SW 1271 (cell line): ENCODE measurements around the gene HERC3.

Source experiments
- DNase-seq, 2 experiments: peaks; one replicate each; lab custom pipeline; 2025; lab: John Stamatoyannopoulos, UW

HERC3 gene

DNA sequence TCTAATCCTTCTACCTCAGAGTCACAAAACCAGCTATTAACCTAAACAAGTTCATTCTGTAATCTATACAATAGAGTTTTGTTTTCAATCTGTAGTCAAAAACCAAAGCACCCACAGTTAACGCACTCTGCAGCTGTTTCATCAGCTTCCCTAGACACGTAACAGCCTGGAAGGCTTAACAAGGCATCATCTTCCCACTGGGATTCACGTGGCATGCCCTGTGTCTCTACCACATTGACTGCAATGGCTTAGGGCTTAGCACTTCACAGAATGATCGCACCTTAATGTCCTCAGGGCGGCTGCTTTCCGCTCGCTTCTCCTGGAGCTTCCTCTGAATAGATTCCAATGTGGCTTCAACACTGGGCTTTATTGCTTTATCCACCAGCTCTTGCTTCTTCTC is 155.1 kb downstream of the HERC3 start:
- DNase-seq: no peak

- DNase-seq: no peak
Observed at GRCh38 chr4:88750369-88750768, 158.1 kb downstream of the HERC3 start.

DNA sequence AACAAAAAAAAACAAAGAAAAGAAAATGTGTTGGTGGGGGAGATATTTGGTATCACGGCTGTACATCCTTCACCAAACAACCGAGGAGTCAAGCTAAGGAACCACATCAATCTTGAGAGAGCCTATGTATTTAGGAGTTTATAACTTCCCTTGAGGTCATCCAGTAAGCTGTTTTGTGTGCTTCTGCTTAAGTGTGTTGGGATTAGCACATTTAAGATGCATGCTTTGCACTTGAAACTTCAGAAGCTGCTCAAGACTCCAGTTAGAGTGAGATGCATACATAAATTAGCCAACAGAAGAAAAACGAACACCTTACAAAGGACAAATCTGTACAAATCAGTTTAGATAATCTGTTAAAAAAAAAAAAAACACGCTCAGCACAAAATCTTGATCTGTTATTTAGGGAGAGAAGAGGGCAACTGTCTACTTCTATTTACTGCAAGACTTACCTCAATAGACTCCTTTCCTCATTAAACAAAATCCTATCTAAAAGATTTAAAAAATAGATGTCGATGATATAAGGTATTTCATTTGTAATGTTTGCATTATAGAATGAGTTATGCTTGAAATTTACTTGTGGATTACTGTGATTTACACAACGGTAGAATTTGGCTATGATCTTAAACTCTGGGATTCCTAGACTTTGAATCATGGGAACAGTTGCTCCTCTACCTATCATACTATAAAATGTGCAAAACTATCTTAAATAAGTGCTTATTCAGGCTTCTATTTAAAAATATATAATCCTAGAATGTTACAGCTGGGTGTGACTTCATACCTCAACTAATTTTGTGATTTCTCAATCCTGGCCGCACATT is 159.2 kb downstream of the HERC3 start:
- no peak for DNase-seq

GRCh38 chr4:88752076-88752463 is 159.8 kb downstream of the HERC3 start:
- DNase-seq: no peak

DNA sequence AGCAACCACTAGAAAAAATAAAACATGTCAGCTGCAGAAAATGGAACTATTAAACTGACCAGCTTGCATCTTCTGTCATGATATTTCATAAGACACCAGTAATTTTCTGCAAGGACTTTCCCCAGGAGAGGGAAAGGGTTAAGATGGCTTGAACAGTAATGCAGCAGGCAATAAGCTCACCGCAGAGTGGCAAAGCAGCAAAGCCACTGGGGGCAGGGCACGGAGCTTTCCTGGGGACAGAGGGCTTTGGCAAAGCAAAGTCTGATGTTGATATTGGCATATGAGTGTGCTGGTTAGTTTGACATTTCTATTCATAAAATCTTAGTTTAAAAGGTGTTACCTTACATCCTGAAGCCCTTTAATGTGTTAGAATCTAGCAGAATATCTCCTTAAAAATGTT is 160.5 kb downstream of the HERC3 start:
- no peak for DNase-seq

- no peak for DNase-seq
Observed at GRCh38 chr4:88753658-88754571, 161.6 kb downstream of the HERC3 start.

- DNase-seq: no peak
Observed at GRCh38 chr4:88754796-88755195, 162.5 kb downstream of the HERC3 start.

DNA sequence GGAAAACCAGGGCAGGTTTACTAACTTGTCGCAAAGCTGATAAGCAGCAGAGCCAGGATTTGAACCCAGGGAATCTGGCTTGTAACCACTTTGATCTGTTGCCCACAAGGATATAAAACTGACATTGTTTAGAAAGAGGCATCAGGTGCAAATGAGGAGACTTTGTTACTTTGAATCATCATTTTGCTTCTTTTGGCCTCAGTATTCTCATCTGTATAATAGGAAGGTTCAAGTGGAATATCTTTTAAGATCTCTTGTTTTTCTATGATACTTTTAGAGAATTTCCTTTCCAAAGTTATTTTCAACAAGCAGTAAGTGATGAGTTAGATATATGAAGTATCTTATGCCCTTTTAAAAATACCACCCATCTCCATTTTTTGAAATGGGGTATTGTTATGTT is 163.2 kb downstream of the HERC3 start:
- DNase-seq: no peak

GRCh38 chr4:88756149-88756548 is 163.9 kb downstream of the HERC3 start:
- no peak for DNase-seq

DNA sequence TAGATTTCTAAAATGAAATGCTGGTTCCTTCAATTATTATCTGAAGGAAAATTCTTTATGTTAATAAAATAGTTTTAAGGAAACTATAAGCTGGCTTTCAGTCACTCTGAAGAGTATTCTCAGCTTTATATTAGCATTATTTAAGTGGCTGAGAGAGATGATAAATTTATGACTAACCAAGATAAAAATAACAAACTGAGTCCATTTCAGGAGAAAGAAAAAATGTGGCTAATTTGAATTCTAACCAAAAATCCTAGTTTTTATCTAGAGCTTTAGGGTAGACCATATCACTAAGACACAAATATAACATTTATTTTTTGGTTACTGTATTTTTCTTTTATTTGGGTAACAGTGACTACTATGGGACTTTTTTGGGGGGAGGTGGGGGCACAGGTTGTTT is 164.8 kb downstream of the HERC3 start:
- DNase-seq: no peak

GRCh38 chr4:88757776-88758175 is 165.5 kb downstream of the HERC3 start:
- no peak for DNase-seq
